Activated CD4-positive, alpha-beta T cell treated with anti-CD3 and anti-CD28 coated beads, Interleukin-2, amount 50 U/mL, for 1 hour (primary cell): ENCODE measurements around the gene UBTD1.

ENCODE experiments used
- DNase-seq: peaks from one replicate; pipeline ENCODE4 v3.0.0-alpha.2; 2020

UBTD1 gene

GRCh38 chr10:97590082-97590747 is 91.5 kb downstream of the UBTD1 start:
- no peak for DNase-seq

- no peak for DNase-seq
Observed at GRCh38 chr10:97590748-97591495, 92.2 kb downstream of the UBTD1 start.

- no peak for DNase-seq
Observed at GRCh38 chr10:97593421-97593820, 94.7 kb downstream of the UBTD1 start.

GRCh38 chr10:97596101-97597082 is 97.7 kb downstream of the UBTD1 start:
- DNase-seq: no peak

GRCh38 chr10:97597778-97598177 is 99.1 kb downstream of the UBTD1 start:
- no peak for DNase-seq

GRCh38 chr10:97598407-97599271 is 99.9 kb downstream of the UBTD1 start:
- DNase-seq: no peak

GRCh38 chr10:97599272-97599619 is 100.5 kb downstream of the UBTD1 start:
- no peak for DNase-seq

- no peak for DNase-seq
Observed at GRCh38 chr10:97600616-97601015, 101.9 kb downstream of the UBTD1 start.

- DNase-seq: no peak
Observed at GRCh38 chr10:97601268-97602215, 102.8 kb downstream of the UBTD1 start.

- no peak for DNase-seq
Observed at GRCh38 chr10:97607095-97607636, 108.4 kb downstream of the UBTD1 start.

GRCh38 chr10:97608991-97609561 is 110.4 kb downstream of the UBTD1 start:
- no peak for DNase-seq

- DNase-seq: no peak
Observed at GRCh38 chr10:97611473-97611872, 112.7 kb downstream of the UBTD1 start.

GRCh38 chr10:97612386-97612785 is 113.7 kb downstream of the UBTD1 start:
- DNase-seq: no peak

GRCh38 chr10:97618285-97618684 is 119.6 kb downstream of the UBTD1 start:
- no peak for DNase-seq

- DNase-seq: no peak
Observed at GRCh38 chr10:97618733-97619132, 120.0 kb downstream of the UBTD1 start.
